Hematopoietic multipotent progenitor cell treated with erythropoietin and hydrocortisone succinate and interleukin-3 and kit ligand, for 4 days (in vitro differentiated cells): Measurements from ENCODE around the gene RIMBP2.

Experiments
- DNase-seq: peaks from one replicate; pipeline ENCODE4 v3.0.0-alpha.2; 2015

The RIMBP2 gene

GRCh38 chr12:130524759-130525158, 191.3 kb downstream of the RIMBP2 start:
- no peak for DNase-seq

GRCh38 chr12:130523863-130524614, 192.1 kb downstream of the RIMBP2 start:
- DNase-seq: no peak

DNA sequence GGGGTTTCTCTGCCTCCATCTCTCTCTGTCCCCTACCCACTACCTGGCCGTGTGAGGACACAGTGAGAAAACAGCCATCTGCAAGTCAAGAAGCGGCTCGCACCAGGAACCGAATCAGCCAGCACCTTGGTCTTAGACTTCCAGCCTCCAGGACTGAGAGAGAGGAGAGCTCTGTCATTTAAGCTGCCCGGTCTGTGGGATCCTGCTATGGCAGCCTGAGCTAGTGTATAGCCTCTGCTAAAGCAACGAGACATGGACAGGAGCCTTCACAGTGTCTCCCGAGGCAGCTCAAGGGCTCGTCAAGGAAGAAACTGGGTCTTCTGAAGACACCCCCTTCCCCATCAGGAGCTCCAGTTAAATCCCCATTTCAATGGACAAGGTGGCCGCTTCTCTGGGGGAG, 192.9 kb downstream of the RIMBP2 start:
- DNase-seq: no peak

- no peak for DNase-seq
Observed at GRCh38 chr12:130522244-130522834, 193.8 kb downstream of the RIMBP2 start.

DNA sequence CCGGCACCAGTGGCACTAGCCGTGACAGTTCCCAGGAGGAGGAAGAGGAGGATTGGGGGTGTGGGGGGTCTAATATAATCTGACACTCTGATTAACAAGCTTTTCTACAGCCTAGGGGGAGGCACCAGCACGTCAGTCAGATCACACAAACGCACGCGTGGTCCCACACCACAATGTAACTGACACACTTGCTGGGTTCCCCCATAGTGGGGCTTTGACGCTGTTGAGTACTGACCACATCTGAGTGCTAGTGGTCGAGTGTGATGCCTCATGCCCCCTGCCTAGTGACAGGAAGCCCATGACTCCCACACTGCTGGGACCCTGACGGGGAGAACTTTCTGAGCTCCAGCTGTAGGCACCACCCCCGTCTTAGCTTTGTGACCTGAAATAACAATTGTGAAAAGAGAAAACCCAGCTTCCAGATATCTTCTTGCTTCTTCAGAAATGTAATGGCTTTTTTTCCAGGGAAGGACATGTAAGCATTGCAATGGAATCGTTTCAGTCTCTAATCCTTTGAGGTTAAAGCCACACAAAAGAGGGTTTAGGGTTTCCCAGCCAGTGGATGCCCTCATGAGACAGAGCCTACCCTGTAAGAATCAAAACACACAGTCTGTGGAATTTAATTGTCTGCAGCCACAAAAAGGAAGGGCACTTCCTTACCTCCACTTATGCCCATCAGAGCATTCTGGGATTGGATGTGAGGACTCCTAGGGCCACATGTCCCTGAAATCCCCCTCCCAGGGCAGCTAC, 194.5 kb downstream of the RIMBP2 start:
- DNase-seq: no peak

GRCh38 chr12:130520784-130521183, 195.3 kb downstream of the RIMBP2 start:
- DNase-seq: no peak

- DNase-seq: no peak
Observed at GRCh38 chr12:130517588-130517987, 198.5 kb downstream of the RIMBP2 start.

DNA sequence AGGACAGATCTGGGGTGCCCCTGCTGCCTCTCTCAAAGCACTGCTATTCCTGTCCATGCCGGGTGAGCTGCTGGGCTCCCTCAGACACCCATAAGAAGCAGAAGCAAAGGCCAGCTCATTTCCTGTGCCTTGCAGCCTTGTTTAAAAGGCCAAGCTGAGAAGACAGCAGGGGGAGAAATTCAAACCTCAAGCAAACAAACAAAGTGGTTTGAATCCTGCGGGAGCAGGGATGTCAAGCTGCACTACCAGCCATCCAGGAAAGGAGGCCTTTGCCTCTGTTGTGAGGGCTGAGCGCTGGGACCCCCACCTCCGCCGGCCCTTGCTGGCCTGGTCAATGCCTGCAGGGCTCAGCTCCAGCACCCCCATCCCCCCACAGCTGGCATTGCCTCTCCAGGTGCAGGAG, 201.9 kb downstream of the RIMBP2 start:
- DNase-seq: no peak

GRCh38 chr12:130513556-130513955, 202.5 kb downstream of the RIMBP2 start:
- no peak for DNase-seq

DNA sequence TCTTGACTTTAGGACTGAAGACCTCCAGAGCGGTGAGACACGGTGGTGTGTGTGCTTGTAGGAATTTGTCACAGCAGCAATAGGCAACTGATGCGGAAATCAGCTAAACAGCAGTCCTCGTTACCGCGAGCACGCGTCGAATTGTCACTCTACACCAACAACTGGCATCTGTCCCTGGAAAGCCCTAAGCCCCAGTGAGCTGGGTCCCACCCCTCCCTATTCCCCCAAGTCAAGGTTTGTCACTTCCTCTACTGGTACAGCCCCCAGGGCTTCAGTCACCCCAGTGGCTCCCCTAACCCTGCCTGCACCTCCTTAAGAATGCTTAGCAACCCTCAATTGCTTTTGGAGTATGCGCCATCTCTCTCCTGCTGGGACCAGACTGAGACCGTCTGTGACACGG, 204.8 kb downstream of the RIMBP2 start:
- no peak for DNase-seq

GRCh38 chr12:130509454-130509853, 206.6 kb downstream of the RIMBP2 start:
- DNase-seq: no peak

DNA sequence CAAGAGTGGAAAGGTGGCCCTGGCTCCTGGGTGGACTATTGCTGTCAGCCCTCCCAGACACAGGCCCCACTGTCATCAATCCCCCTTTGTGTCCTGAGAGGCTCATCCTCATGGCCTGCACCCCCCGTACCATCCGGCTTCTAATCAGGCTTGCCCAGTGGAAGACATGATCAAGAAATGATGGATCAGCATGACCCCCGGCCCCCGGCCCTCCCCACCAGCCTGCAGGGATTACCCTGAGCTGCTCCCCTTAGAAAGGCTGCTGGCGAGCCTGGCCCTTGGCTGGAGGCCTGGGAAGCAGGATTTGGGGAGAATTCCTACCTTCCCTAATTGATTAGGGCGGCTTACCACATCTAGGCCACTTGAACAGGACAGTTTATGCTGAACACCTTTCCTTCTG, 207.3 kb downstream of the RIMBP2 start:
- DNase-seq: no peak

- DNase-seq: no peak
Observed at GRCh38 chr12:130508318-130508717, 207.8 kb downstream of the RIMBP2 start.

- no peak for DNase-seq
Observed at GRCh38 chr12:130506844-130507243, 209.3 kb downstream of the RIMBP2 start.

DNA sequence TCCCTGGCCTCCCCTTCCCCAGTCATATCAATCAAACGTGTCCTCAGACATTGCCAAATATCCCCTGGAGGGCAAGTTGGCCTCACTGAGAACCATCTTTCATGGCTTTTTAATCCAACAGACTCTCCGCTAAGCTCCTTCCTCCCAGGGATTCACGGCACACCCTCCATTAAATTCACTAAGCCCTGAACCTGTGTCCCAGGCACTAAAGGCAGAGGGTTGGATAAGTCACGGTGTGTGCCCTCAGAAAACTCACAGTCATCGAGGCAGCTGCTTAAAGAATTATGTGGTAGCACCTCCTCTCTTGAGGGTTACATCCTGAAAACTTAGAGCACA, 211.3 kb downstream of the RIMBP2 start:
- DNase-seq: no peak

DNA sequence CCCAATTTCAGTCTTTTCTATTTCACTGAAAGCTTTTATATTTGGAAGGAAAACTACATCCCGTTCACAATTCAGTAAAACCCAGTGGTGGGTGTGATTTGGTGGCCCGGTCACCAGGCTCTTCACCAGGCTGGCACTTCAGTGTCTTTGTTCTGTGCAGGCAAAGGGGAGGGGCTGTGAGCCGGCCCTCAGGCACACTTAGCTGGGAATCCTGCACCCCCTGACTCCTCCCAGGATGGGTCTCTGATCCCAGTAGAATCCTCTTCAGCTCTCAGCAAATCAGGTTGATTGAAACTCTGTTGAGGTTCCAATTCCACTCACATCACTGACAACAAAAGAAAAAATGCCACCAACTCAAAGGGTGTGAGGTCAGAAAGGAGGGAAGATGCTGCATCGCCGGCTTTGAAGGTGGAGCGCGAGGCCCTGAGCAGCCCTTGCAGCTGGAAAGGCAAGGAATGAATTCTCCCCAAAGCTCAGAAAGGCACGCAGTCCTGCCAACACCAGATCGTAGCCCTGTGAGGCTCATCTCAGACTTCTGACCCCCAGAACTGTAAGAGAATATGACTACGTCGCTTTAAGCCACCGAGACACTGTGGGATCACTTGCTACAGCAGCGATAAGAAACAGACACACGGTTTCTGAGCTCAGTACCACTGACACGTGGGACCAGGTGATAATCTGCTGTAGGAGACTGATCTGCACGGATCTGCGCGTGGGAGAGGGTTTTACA, 211.8 kb downstream of the RIMBP2 start:
- no peak for DNase-seq

DNA sequence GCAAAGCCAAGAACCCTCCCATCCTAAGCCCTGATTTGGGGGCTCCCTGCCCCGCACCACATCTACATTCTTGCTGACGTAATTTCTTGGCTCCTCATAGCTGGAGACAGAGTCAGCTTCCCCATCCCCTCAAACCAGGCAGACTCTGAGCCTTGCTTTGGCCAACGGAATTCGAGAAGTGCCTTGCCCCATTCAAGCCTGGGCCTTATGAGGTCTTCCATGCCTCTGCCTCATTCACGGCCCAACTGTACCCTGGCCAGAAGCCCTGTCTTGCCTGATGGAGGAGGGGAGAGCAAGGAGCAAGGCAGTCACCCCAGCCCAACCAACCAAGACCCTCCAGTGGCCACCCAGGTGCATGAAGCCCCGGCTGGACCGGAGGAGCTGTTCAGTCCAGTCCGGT, 214.3 kb downstream of the RIMBP2 start:
- DNase-seq: no peak

DNA sequence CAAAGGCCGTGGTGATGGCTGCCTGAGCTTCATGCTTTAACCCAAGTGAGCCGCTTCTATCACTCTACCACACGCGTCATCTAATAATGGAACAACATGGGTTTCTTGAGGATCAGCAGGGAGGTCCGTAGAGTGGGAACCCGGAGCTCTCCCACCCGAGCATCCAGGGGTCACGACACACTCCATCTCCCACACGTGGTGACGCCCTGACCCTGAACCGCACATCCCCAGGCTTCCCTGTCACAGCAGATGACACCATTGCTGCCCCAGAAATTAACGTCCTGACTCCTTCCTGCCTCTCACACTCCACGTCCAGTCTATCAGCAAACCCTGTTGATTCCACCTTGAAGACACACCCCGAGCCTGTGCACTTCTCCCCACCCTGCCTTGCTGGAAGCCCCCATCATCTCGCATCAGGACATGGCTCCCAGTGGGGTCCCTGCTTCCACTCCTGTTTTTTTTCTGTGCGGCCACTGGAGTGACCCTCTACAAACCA, 215.2 kb downstream of the RIMBP2 start:
- no peak for DNase-seq

DNA sequence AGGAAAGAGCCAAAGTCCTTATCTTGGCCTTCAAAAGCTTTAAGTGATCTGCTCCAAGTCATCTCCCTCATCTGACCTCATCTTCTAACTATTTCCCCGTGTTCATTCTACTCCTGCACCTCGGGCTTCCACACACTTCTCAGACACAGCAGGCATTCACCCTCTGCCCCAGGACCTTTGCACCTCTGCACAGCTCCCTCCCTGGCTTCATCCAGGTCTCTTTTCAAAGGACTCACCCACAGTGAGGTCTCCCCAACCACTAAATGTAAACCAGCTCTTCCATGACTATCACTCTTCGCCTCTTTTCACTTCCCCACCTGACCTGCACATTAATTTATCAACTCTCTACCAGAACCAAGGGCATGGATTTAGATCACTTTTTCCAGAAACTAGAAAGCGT, 216.6 kb downstream of the RIMBP2 start:
- no peak for DNase-seq

DNA sequence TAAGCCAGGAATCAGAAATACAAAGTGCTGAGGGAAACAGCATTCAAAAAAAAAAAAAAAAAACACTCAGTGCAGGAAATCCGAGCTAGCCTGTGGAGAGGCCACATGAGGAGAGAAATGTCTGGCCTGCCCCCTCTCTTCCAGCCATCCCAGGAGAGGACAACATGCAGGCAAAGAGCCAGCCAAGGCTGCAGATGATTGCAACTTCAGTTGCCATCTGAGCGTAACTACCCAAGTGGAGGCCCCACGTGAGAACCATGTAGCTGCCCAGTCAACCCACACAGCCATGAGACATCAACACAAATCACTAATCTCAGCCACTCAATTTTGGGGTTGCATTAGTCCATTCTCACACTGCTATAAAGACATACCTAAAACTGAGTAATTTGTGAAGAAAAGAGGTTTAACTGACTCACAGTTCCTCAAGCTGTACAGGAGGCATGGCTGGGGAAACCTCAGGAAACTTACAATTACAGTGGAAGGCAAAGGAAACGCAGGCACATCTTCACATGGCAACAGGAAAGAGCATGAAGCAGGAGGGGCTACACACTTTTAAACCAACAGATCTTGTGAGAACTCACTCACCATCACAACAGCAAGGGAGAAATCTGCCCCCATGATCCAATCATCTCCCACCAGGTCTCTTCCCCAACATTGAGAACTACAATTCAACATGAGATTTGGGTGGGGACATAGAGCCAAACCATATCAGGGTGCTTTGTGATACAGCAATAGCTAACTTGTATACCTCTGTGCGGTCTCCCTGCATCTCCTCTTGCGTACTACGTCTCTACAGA, 217.3 kb downstream of the RIMBP2 start:
- no peak for DNase-seq

- no peak for DNase-seq
Observed at GRCh38 chr12:130497991-130498390, 218.1 kb downstream of the RIMBP2 start.

GRCh38 chr12:130497321-130497720, 218.8 kb downstream of the RIMBP2 start:
- no peak for DNase-seq
